ENCODE measurements around the gene KIAA0232.

- TF ChIP-seq TAF1 (IDR thresholded peaks at IDR 0.05; ENCODE audit: borderline replicate concordance, low read depth, low read length) (no peak), POLR2A (IDR thresholded peaks at IDR 0.05; ENCODE audit: low read depth, low read length) (no peak)
These were observed 129.9 kb downstream of the KIAA0232 start for GRCh38 chr4:6912441-6912840.
